IMR-90 (cell line): ENCODE results near the gene ATG101. TPM values are rescaled to one million over a fixed set of nuclear protein-coding genes. Genes with fewer than 3 reads are reported as not detected.
A peak's percentile ranks its signal among the peaks of the same experiment; 100 is the strongest.

ENCODE experiments used
- ATAC-seq: fragments of 200-7000 bp; cut with Tn5 transposase; 2 replicates; pipeline ENCODE4 v1.9.1; 2020; ENCODE audit warnings: low read depth, mild to moderate bottlenecking, moderate library complexity
- BruUV-seq: library from RNA; stranded (reverse); fragments of 400-500 nt; replicated peaks from 2 replicates; lab custom pipeline; 2021; lab: Mats Ljungman, UMichigan
- CTCF ChIA-PET: fragments of 300-600 bp; formaldehyde crosslinking; extraction: SDS; loops from one replicate; lab custom pipeline; 2021; ENCODE audit warnings: antibody characterized with exemption; lab: Yijun Ruan, JAX
- POLR2A ChIA-PET: fragments of 300-600 bp; sonication (Branson Sonifier 250); formaldehyde crosslinking; loops from one replicate; lab custom pipeline; 2022; ENCODE audit warnings: antibody characterized with exemption; ENCODE audit not compliant: unreplicated experiment; lab: Charles Lee
- DNase-seq: peaks from one replicate; pipeline ENCODE4 v3.0.0; 2013
- H2AFZ ChIP-seq: replicated peaks from 2 replicates; pipeline ENCODE3; 2013; ENCODE audit warnings: low read length, mild to moderate bottlenecking; ENCODE audit not compliant: poor library complexity
- H2AK5ac ChIP-seq: 2 replicates; pipeline ENCODE4 v1.6.1; 2013; ENCODE audit warnings: low read depth, low read length, inconsistent platforms
- H2AK9ac ChIP-seq: replicated peaks from 2 replicates; pipeline ENCODE3; 2013; ENCODE audit warnings: mild to moderate bottlenecking, low read depth, low read length, moderate library complexity; ENCODE audit not compliant: poor library complexity
- H2BK120ac ChIP-seq: 2 replicates; pipeline ENCODE4 v1.6.1; 2013; ENCODE audit warnings: low read depth, low read length, inconsistent platforms
- H2BK15ac ChIP-seq: 3 replicates; pipeline ENCODE4 v1.6.1; 2013; ENCODE audit warnings: low read depth, low read length, inconsistent platforms
- H2BK20ac ChIP-seq: 2 replicates; pipeline ENCODE4 v1.6.1; 2013; ENCODE audit warnings: low read depth, mild to moderate bottlenecking, inconsistent platforms, low read length, moderate library complexity
- H2BK5ac ChIP-seq: 2 replicates; pipeline ENCODE4 v1.6.1; 2013; ENCODE audit warnings: mild to moderate bottlenecking, low read depth, low read length, inconsistent platforms; ENCODE audit not compliant: poor library complexity, severe bottlenecking
- H3K14ac ChIP-seq: replicated peaks from 2 replicates; pipeline ENCODE4 v1.6.1; 2013; ENCODE audit warnings: low read depth, low read length, inconsistent platforms
- H3K18ac ChIP-seq: 2 replicates; pipeline ENCODE4 v1.6.1; 2013; ENCODE audit warnings: low read depth, low read length, control low read depth
- H3K23ac ChIP-seq: 2 replicates; pipeline ENCODE4 v1.6.1; 2013; ENCODE audit warnings: low read depth, low read length, inconsistent platforms
- H3K27ac ChIP-seq: 2 replicates; pipeline ENCODE4 v1.5.1; 2013; ENCODE audit warnings: mild to moderate bottlenecking, control low read depth, low read length; ENCODE audit not compliant: insufficient read depth
- H3K27me3 ChIP-seq: 2 replicates; pipeline ENCODE4 v1.6.1; 2013; ENCODE audit warnings: low read length; ENCODE audit not compliant: control insufficient read depth, insufficient read depth
- H3K36me3 ChIP-seq: 2 replicates; pipeline ENCODE4 v1.6.1; 2013; ENCODE audit warnings: low read length, mixed read lengths; ENCODE audit not compliant: control insufficient read depth, insufficient read depth
- H3K4ac ChIP-seq: 2 replicates; pipeline ENCODE4 v1.6.1; 2013; ENCODE audit warnings: low read depth, low read length, inconsistent platforms
- H3K4me1 ChIP-seq: 2 replicates; pipeline ENCODE4 v1.6.1; 2013; ENCODE audit warnings: low read length, mixed read lengths; ENCODE audit not compliant: control insufficient read depth, insufficient read depth
- H3K4me2 ChIP-seq: 2 replicates; pipeline ENCODE4 v1.6.1; 2013; ENCODE audit warnings: low read depth, mild to moderate bottlenecking, control low read depth, low read length, moderate library complexity
- H3K4me3 ChIP-seq: 2 replicates; pipeline ENCODE4 v1.5.1; 2013; ENCODE audit warnings: low read depth, mild to moderate bottlenecking, control low read depth, low read length, moderate library complexity; ENCODE audit not compliant: insufficient read depth
- H3K56ac ChIP-seq: 2 replicates; pipeline ENCODE4 v1.6.1; 2013; ENCODE audit warnings: low read length, inconsistent platforms; ENCODE audit not compliant: insufficient read depth; ENCODE audit errors: extremely low read depth
- H3K79me1 ChIP-seq, 2 experiments: 2 replicates each; pipeline ENCODE4 v1.6.1; 2013; ENCODE audit warnings: low read length in 2 of 2, inconsistent platforms in 1 of 2, low read depth in 1 of 2
- H3K9ac ChIP-seq: 2 replicates; pipeline ENCODE4 v1.6.1; 2013; ENCODE audit warnings: low read depth, low read length, control low read depth
- H3K9me1 ChIP-seq: 2 replicates; pipeline ENCODE4 v1.6.1; 2013; ENCODE audit warnings: low read length, inconsistent platforms; ENCODE audit not compliant: insufficient read depth
- H3K9me3 ChIP-seq: 2 replicates; pipeline ENCODE4 v1.6.1; 2013; ENCODE audit warnings: low read length; ENCODE audit not compliant: control insufficient read depth, insufficient read depth
- H4K20me1 ChIP-seq: 2 replicates; pipeline ENCODE4 v1.6.1; 2013; ENCODE audit warnings: low read length, inconsistent platforms; ENCODE audit not compliant: insufficient read depth
- H4K5ac ChIP-seq: 2 replicates; pipeline ENCODE4 v1.6.1; 2013; ENCODE audit warnings: mild to moderate bottlenecking, low read depth, low read length, control low read depth
- H4K8ac ChIP-seq, 2 experiments: 2 replicates each; pipeline ENCODE4 v1.6.1; 2013; ENCODE audit warnings: low read depth in 2 of 2, low read length in 2 of 2, control low read depth in 1 of 2, inconsistent platforms in 1 of 2
- H4K91ac ChIP-seq: 2 replicates; pipeline ENCODE4 v1.6.1; 2013; ENCODE audit warnings: low read depth, low read length, inconsistent platforms; ENCODE audit not compliant: insufficient read depth
- CHD1 ChIP-seq: IDR thresholded peaks from 2 replicates; pipeline ENCODE4 v1.6.1; 2012; ENCODE audit warnings: low read depth, low read length, improper control_type of control experiment
- FOS ChIP-seq: fragments of 150-350 bp; IDR thresholded peaks from 2 replicates; pipeline ENCODE4 v1.6.1; 2016; ENCODE audit warnings: low read depth, low read length
- MAZ ChIP-seq: IDR thresholded peaks from 2 replicates; pipeline ENCODE4 v1.6.1; 2012; ENCODE audit warnings: low read depth, mild to moderate bottlenecking, low read length, improper control_type of control experiment, moderate library complexity, borderline replicate concordance
- WGBS, 2 experiments: methylation state at CpG; one replicate each; pipeline versions ENCODE4 v1.1.5 to v1.1.7; 2013; ENCODE audit warnings: missing lambda C conversion rate in 2 of 2; ENCODE audit not compliant: insufficient read length in 1 of 2; ENCODE audit errors: extremely low coverage in 2 of 2; 5-methylcytosine and 5-hydroxymethylcytosine counted together
- dilution Hi-C: fragments of 300-500 bp; cut with HindIII; formaldehyde crosslinking; loops from one replicate; pipeline ENCODE4 v1.14.3; 2018; ENCODE audit warnings: low sequenced_read_pairs; ENCODE audit not compliant: unreplicated experiment
- in situ Hi-C: fragments of 300-500 bp; cut with MboI; formaldehyde crosslinking; loops from 3 replicates; pipeline ENCODE4 v1.14.3; 2019; ENCODE audit warnings: low sequenced_read_pairs, inconsistent platforms, mixed read lengths
- intact Hi-C: fragments of 100-400 bp; cut with micrococcal nuclease; formaldehyde crosslinking; loops from 2 replicates; pipeline ENCODE4 v1.10.0; 2022
- polyA plus RNA-seq, 3 experiments: library from polyadenylated mRNA; depleted of rRNA; stranded (reverse); fragments of >200 nt; gene quantifications; 2 replicates each; pipeline ENCODE4 v1.2.3, GENCODE V29; 2012; ENCODE audit warnings: low replicate concordance in 1 of 3
- total RNA-seq: library from RNA; depleted of rRNA; stranded (reverse); fragments of >200 nt; gene quantifications from 2 replicates; pipeline ENCODE4 v1.2.3, GENCODE V29; 2012
- TF ChIP-seq, protein P1 (sequence below): fragments of 150-350 bp; IDR thresholded peaks from 2 replicates; pipeline ENCODE4 v1.6.1; 2017; ENCODE audit warnings: mild to moderate bottlenecking, antibody characterized with exemption, low read length, low read depth

The ATG101 gene
- total and polyA plus RNA-seq, 2 of the 4 experiments (the other 2 are of a cell fraction), result 93.9 to 167 TPM

DNA sequence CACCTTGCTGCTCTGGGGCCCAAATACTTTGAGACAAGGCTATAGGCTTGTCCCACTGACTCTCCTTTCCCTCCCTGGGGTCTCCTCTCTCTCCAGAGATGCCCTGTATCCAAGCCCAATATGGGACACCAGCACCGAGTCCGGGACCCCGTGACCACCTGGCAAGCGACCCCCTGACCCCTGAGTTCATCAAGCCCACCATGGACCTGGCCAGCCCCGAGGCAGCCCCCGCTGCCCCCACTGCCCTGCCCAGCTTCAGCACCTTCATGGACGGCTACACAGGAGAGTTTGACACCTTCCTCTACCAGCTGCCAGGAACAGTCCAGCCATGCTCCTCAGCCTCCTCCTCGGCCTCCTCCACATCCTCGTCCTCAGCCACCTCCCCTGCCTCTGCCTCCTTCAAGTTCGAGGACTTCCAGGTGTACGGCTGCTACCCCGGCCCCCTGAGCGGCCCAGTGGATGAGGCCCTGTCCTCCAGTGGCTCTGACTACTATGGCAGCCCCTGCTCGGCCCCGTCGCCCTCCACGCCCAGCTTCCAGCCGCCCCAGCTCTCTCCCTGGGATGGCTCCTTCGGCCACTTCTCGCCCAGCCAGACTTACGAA lies 15.4 kb upstream of the ATG101 start:
- WGBS, 2 experiments, result 98% methylated on average over 12 of the region's 21 CpGs; no CpG with 5 or more reads in 1 of the 2 experiments
- Histone ChIP-seq H3K79me1 (peaks cover 0 to 57% of the 10 kb centered on the region in 2 experiments; a peak in 2 of 4 replicates), H3K56ac (no peak overlapping the region), H3K4me1 (peaks cover 18% of the 10 kb centered on the region), H3K18ac (no peak overlapping the region), H3K4me2 (no peak overlapping the region), H3K27ac (no peak overlapping the region), H2AK9ac (no peak overlapping the region), H2BK15ac (no peak overlapping the region), H2BK20ac (no peak overlapping the region), H3K4me3 (no peak overlapping the region; the same call in 1 of the 2 replicates), H4K91ac (no peak overlapping the region), H4K5ac (no peak overlapping the region), H3K9ac (no peak overlapping the region), H3K4ac (no peak overlapping the region), H3K14ac (no peak overlapping the region), H3K9me3 (no peaks in the 10 kb centered on the region), H4K8ac (no peak overlapping the region), H2BK120ac (no peak overlapping the region), H2AFZ (no peak overlapping the region), H3K9me1 (peaks cover 14% of the 10 kb centered on the region; the same call in 1 of the 2 replicates), H3K27me3 (no peaks in the 10 kb centered on the region), H2BK5ac (no peak overlapping the region), H2AK5ac (no peak overlapping the region), H4K20me1 (peaks cover 46% of the 10 kb centered on the region), H3K36me3 (peaks cover 43% of the 10 kb centered on the region), H3K23ac (no peak overlapping the region)
- DNase-seq, result no peak
- dilution Hi-C loops (no loop called here), in situ Hi-C loops (no loop called here), intact Hi-C loops (no loop called here)
- ATAC-seq, result no peak
- POLR2A ChIA-PET, result no interaction called here
- TF ChIP-seq FOS (no peak), CHD1 (0 out of 2 replicates have a peak, but pooled peaks have one; percentile 79), MAZ (peak; percentile 8; the same call in 1 of the 2 replicates)
- TF ChIP-seq, protein P1, sequence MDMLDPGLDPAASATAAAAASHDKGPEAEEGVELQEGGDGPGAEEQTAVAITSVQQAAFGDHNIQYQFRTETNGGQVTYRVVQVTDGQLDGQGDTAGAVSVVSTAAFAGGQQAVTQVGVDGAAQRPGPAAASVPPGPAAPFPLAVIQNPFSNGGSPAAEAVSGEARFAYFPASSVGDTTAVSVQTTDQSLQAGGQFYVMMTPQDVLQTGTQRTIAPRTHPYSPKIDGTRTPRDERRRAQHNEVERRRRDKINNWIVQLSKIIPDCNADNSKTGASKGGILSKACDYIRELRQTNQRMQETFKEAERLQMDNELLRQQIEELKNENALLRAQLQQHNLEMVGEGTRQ, result peak; percentile 71
- CTCF ChIA-PET, result no interaction called here
- no TSS peak for BruUV-seq
